Uterus (tissue), 2 donors: ENCODE data around the gene RNF144A.

Experiments used
- CTCF ChIP-seq, 4 experiments: fragments of 200-600 bp in 2 of 4; fragments of 450-650 bp in 2 of 4; sonication (generic) in 2 of 4; IDR thresholded peaks; one replicate each; pipeline ENCODE4 v1.5.1; 2016 to 2019; ENCODE audit warnings: antibody characterized with exemption in 4 of 4, mild to moderate bottlenecking in 2 of 4, moderate library complexity in 1 of 4
- POLR2A ChIP-seq, 2 donors: fragments of 450-650 bp; IDR thresholded peaks; one replicate each; pipeline ENCODE4 v1.6.1; 2016; ENCODE audit warnings: antibody characterized with exemption in 2 of 2, mild to moderate bottlenecking in 1 of 2, moderate library complexity in 1 of 2

- TF ChIP-seq POLR2A (IDR thresholded peaks at IDR 0.05) (no peak), CTCF (IDR thresholded peaks at IDR 0.05) (no peak)
Measured at GRCh38 chr2:6958616-6959235, 41.5 kb downstream of the RNF144A start.
